GM12801 (cell line): ENCODE results near the gene NDUFA13.

Experiments
- TF ChIP-seq, protein P1 (sequence below): IDR thresholded peaks from one replicate; pipeline ENCODE4 v1.5.1; 2011; ENCODE audit warnings: control low read depth; ENCODE audit not compliant: insufficient read length; ENCODE audit errors: extremely low read depth

Gene NDUFA13

DNA sequence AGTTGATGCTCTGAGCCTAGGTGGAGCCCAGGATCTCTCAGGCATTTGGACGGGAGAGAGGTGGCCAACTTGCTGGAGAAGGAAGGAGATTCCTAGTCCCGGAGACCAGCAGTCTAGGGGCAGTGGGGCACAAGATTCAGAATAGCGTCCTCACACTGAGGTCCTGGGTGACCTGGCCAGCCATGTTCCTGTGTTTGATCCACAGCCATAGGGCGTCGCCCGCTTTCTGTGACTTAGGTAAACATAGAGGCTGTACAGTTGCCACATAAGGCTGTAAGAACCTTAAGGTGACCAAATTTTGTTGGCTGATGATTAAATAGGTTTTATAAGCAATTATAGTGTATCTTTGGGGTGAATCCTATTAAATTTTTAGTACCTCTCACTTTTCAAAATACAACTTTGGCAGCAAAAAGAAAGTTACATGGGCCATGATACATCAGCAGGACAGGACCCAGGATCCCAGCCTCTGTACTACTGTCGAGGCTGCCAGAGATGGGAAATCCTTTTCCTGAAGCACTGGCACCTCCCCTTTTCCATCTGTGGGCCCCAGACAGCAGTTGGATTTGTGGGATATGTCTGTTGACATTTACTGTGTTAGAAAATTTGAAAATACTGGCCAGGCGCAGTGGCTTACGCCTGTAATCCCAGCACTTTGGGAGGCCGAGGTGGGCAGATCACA is 38.2 kb upstream of the NDUFA13 start:
- TF ChIP-seq, protein P1, sequence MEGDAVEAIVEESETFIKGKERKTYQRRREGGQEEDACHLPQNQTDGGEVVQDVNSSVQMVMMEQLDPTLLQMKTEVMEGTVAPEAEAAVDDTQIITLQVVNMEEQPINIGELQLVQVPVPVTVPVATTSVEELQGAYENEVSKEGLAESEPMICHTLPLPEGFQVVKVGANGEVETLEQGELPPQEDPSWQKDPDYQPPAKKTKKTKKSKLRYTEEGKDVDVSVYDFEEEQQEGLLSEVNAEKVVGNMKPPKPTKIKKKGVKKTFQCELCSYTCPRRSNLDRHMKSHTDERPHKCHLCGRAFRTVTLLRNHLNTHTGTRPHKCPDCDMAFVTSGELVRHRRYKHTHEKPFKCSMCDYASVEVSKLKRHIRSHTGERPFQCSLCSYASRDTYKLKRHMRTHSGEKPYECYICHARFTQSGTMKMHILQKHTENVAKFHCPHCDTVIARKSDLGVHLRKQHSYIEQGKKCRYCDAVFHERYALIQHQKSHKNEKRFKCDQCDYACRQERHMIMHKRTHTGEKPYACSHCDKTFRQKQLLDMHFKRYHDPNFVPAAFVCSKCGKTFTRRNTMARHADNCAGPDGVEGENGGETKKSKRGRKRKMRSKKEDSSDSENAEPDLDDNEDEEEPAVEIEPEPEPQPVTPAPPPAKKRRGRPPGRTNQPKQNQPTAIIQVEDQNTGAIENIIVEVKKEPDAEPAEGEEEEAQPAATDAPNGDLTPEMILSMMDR = no peak

DNA sequence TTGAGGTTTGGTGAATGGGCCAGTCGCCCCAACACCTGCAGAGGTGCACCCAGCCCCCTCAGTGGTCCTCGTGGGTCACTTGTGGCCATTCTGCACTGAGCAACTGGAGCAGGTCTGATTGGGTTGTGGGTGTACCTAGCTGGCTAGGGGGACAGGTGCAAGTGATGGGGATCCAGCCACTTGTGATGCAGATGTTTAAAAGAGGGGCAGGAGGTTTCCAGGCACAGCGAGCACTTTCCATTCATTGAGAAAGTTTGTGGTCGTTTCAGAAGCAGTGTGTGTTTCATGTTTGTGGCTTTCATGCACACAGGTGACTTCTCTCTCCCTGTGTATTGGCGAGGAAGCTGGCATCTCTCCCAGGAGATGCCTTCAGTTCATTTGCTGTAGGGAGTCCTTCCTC is 35.3 kb upstream of the NDUFA13 start:
- TF ChIP-seq, protein P1 = no peak

DNA sequence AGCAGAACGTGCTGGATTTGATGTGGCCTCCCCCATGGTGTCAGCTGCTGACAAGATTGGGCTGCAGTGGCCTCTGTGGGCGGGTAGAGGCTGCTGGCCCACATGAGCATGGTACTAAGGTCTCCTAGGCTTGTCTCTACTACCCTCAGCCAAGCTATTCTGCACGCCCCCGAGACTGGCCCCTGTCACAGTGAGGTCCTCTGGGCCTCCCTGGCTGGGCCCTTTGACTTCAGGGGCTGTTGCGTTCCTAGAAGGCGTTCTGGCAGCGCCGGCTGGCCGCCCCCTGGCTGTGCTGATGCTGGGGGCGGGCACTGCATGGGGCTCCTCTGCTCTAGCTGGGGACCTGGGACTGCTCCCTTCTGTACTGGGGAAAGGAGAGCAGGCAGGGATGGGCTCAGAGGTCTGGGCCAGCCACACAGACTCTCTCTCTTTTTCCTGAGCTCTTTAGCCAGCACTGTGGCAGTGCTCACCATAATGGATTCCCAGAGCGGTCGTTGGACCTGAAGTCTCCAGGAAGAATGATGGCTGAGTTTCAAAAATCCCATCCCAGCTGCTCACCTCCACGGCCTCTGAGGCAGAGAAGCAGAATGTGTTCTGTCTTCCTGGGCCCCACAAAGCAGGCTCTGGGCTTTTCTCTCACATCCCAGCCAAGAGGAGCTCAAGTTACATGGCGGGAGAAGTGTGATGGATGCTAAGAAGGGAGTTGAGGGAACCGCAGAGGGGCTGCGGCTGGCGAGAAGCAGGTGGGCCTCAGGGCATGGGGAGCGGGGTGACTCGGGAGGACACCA is 33.0 kb upstream of the NDUFA13 start:
- TF ChIP-seq, protein P1 = no peak

DNA sequence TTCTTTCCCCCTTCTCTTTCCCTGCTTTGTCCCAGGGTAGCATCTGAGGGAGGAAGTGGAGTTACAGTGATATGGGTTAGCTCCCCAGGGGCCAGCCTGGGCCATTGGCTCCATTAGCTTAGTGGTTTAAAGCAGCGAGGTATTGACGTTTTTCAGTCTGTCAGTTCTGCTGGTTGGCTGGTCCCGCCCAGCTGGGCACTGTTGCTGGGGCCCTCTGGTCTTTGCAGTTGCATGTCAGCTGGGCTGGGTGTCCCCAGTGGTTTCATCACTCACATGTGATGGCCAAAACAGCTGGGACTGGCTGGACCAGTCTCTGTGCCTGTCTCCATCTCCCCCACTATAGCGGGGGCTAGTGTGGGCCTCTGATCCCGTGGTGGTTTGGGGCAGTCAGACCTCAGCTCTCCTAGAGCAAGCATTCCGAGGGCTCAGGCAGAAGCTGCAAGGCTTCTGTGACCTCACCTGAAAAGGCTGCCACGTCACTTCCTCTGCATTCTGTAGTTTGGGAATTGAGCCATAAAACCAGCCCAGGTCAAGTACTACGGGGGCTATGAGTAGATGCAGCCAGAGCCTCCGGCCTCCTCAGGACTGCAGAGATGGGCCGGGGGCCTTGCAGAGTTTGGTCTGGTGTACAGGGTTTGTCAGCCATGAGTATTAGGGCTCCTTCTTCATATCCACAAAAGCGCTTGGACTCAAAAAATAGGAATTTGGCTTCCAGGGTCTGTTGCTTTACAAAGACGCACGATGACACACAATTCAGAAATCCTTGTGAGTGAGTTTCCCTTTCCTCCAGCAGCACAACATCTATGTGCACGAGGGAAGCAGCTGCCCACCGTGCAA is 30.6 kb upstream of the NDUFA13 start:
- TF ChIP-seq, protein P1 = no peak

DNA sequence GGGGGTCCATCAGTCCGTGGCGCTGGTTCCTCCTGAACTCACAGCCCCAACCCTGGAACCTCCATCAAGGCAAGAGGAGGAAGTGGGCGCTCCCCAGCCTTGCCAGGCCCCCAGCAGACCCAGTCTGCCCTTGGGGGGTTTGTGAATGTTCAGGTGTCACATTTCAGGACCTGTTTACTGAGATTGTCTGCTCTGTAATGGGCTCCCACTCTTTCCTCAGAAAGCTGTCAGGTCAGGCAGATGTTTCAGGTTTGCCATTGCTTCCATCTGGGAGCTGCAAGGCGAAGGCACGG is 30.1 kb upstream of the NDUFA13 start:
- TF ChIP-seq, protein P1 = no peak

DNA sequence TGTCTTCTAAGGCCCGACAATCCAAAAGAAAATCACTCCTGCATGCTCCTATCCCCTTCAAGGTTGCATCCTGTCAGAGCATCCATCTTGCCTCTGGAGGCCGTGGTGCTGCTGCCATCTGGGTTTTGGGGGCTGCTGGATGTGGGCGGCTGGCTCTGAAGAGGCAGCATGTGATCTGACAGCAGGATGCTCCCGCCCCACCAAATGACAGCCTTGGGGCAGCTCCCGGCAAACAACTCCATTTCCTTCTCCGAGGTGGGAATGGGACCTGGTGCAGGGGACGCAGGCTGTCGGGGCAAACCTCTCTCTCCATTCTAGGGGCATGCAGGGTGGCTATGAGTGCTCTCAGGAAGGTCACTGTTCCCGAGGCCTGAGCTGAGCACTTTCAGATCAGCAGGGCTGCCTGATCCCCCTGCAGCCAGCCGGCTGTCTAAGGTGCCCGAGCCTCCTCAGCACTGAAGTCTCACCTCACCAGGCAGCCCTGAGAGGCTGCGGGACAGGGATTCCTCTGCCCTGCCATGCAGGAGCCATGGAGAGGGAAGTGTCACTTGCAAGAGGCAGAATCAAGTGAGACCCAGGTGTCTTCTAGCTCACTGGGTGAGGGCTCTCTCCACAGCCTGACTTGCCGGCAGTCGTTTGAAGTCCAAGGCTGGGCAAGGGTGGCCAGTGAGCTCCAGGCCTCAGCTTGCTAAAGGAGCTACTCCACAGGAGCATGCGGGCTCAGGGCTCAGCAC is 29.5 kb upstream of the NDUFA13 start:
- TF ChIP-seq, protein P1 = no peak
